AG04449 (cell line): ENCODE measurements around the gene CNRIP1.
"Not testable (repeated sequence)": the region's sequence is repeated elsewhere in the genome, so short reads cannot be mapped to it uniquely, and the experiment has no call there.

Experiments
- CTCF ChIA-PET: fragments of 350-600 bp; formaldehyde crosslinking; extraction: SDS; loops from one replicate; lab custom pipeline; 2021; ENCODE audit warnings: antibody characterized with exemption; lab: Yijun Ruan, JAX
- POLR2A ChIA-PET: fragments of 400-600, 350-600 bp; formaldehyde crosslinking; extraction: SDS; loops from one replicate; lab custom pipeline; 2020; ENCODE audit warnings: antibody characterized with exemption, inconsistent platforms; lab: Yijun Ruan, JAX
- DNase-seq: peaks from one replicate; pipeline ENCODE4 v3.0.0-alpha.2; 2010; ENCODE audit warnings: low read depth, low spot score
- H3K4me3 ChIP-seq: 2 replicates; pipeline ENCODE4 v1.5.1; 2011; ENCODE audit warnings: low read depth, mild to moderate bottlenecking, control low read depth, low read length
- TF ChIP-seq, protein P1 (sequence below): IDR thresholded peaks from one replicate; pipeline ENCODE4 v1.5.1; 2011; ENCODE audit warnings: mild to moderate bottlenecking, moderate library complexity, low read length, control low read depth, inconsistent platforms; ENCODE audit not compliant: insufficient read depth; ENCODE audit errors: missing control alignments

The CNRIP1 gene

DNA sequence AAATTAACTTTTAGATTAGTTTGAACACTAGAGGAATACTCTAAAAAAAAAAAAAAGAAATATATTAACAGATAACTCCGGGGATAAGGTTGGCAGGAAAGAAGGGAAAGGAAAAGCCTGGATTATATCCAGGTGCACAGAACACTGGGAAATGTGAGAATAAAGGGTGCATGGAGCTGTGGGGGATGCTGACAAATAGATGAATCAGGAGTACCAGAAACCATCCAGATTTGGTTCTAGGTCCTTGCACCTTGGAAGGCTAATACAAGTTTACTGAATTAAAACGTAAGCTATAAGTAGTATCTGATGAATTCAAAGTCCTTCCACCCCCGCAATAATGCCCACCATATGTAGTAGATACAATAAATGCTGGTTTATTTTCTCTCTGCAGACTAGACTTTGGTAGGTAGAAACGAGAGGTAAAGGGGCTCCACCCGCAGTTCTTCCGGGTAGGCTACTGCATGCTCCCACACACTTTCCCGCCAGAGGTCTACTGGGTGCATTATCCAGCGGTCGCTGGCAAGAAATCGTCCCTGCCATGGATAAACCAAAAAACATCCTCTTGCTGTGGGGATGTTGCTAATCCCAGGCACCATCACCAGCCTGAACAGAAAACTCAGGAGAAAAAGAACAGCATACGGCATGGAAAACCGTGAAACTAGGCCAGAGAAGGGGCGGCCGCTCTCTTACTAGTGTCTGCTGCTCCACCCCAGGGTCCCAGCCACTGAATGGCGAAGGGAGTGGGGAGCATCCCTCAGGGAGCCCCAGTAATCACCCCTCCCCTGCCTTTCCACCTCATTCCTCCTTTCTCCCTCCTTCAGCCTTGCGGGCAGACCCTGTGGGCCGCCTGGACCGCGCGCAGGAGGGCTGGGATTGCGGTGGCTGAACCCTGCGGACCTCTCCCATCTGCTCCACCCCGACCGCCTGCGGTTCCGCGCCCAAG is 1.5 kb downstream of the CNRIP1 start:
- peak overlapping the region; percentile 81 for H3K4me3 ChIP-seq
- POLR2A ChIA-PET = interaction anchor here (1.6 kb wide), 1 partner anchor 149 kb away, joined by 4 read pairs; the partner anchor contains the start of genes APLF and FBXO48
- TF ChIP-seq, protein P1, sequence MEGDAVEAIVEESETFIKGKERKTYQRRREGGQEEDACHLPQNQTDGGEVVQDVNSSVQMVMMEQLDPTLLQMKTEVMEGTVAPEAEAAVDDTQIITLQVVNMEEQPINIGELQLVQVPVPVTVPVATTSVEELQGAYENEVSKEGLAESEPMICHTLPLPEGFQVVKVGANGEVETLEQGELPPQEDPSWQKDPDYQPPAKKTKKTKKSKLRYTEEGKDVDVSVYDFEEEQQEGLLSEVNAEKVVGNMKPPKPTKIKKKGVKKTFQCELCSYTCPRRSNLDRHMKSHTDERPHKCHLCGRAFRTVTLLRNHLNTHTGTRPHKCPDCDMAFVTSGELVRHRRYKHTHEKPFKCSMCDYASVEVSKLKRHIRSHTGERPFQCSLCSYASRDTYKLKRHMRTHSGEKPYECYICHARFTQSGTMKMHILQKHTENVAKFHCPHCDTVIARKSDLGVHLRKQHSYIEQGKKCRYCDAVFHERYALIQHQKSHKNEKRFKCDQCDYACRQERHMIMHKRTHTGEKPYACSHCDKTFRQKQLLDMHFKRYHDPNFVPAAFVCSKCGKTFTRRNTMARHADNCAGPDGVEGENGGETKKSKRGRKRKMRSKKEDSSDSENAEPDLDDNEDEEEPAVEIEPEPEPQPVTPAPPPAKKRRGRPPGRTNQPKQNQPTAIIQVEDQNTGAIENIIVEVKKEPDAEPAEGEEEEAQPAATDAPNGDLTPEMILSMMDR = no peak
- CTCF ChIA-PET = interaction anchor here (0.7 to 2.5 kb wide), 6 partner anchors 9 to 123 kb away, joined by 3 to 12 read pairs (median 3); no protein-coding TSS in a partner anchor
- no peak for DNase-seq

DNA sequence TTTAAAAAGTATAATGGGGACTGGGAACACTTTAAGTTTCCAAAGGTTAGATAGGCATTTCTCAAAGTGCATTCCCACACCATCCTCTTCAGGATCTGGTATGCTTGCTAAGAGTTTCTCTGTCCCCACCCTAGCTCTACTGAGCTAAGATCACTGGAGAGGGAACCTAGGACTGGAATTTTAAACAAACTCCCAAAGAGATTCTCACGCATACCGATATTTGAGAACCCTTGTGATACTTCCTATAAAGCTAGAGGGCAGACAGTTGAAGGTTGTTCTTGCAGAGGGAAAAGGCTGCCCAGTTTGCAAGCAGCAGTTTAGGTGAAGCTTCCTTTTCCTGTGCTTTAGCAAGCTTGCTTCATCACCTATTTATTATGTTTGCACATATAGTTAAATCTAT is 3.6 kb downstream of the CNRIP1 start:
- POLR2A ChIA-PET = no interaction called here
- CTCF ChIA-PET = interaction anchor here (0.7 to 1.7 kb wide), 7 partner anchors 9 to 194 kb away, joined by 3 to 6 read pairs (median 3); partner anchors contain the start of genes APLF and FBXO48
- H3K4me3 ChIP-seq = no peak overlapping the region
- DNase-seq = no peak
- TF ChIP-seq, protein P1 = no peak

DNA sequence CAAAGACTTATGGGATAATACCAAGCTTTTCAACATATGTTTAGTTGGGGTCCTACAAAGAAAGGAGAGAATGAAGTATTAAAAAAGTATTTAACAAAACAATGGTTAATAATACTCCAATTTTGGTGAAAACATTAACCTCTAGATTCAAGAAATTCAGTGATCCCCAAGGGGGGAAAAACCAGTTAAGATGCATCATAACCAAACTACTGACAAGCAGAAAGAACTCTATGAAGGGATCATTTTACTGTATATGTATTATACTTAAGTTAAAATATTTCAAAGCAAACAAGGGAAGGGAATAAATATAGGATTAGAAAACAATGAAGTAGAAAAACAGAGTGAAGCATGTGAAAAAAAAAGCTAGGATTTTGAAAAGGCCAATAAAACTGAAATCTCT is 8.7 kb downstream of the CNRIP1 start:
- ChIA-PET CTCF (interaction anchor here (0.6 to 2.4 kb wide), 8 partner anchors 9 to 1908 kb away, joined by 3 to 11 read pairs (median 4); partner anchors contain the start of gene CNRIP1), POLR2A (interaction anchor here (0.7 kb wide), 1 partner anchor 710 kb away, joined by 3 read pairs; no protein-coding TSS in a partner anchor)
- no peak overlapping the region for H3K4me3 ChIP-seq
- DNase-seq = no peak
- TF ChIP-seq, protein P1 = no peak

DNA sequence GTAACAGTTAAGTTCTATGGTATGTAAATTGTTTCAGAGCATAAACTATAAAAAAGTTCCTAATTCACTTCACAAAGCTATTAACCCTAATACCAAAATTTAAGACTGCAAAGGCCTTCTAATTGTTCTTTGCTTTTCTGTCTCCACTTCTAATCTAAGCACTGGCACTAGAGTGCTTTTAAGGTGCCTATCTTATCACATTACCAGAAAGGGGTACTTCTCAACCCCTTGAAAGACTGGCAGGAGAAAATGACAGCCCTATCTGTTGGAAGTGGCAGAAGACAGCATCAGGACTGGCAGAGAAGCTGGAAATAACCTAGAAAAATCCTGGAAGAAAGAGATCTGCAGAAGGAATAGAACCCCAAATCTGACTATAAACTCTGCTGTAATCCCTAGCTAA is 10.3 kb downstream of the CNRIP1 start:
- CTCF ChIA-PET = interaction anchor here (0.9 to 2.4 kb wide), 9 partner anchors 9 to 188 kb away, joined by 3 to 11 read pairs (median 4); partner anchors contain the start of gene CNRIP1
- POLR2A ChIA-PET = no interaction called here

DNA sequence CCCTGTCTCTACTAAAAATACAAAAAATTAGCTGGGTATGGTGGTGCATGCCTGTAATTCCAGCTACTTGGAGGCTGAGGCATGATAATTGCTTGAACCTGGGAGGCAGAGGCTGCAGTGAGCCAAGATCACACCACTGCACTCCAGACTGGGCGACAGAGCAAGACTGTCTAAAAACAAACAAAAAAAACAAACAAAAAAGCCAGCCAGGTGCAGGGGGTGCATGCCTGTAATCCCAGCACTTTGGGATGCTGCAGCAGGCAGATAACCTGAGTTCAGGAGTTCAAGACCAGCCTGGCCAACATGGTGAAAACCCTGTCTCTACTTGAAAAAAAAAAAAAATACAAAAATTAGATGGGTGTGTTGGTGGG is 15.9 kb downstream of the CNRIP1 start:
- H3K4me3 ChIP-seq, POLR2A ChIA-PET, DNase-seq: not testable (repeated sequence)
- CTCF ChIA-PET = interaction anchor here (0.5 to 3.2 kb wide), 8 partner anchors 10 to 138 kb away, joined by 3 to 21 read pairs (median 3); no protein-coding TSS in a partner anchor

More for the DNA sequence above, 10.3 kb downstream of the CNRIP1 start:
- TF ChIP-seq, protein P1 = no peak
- no peak for DNase-seq
- no peak overlapping the region for H3K4me3 ChIP-seq

DNA sequence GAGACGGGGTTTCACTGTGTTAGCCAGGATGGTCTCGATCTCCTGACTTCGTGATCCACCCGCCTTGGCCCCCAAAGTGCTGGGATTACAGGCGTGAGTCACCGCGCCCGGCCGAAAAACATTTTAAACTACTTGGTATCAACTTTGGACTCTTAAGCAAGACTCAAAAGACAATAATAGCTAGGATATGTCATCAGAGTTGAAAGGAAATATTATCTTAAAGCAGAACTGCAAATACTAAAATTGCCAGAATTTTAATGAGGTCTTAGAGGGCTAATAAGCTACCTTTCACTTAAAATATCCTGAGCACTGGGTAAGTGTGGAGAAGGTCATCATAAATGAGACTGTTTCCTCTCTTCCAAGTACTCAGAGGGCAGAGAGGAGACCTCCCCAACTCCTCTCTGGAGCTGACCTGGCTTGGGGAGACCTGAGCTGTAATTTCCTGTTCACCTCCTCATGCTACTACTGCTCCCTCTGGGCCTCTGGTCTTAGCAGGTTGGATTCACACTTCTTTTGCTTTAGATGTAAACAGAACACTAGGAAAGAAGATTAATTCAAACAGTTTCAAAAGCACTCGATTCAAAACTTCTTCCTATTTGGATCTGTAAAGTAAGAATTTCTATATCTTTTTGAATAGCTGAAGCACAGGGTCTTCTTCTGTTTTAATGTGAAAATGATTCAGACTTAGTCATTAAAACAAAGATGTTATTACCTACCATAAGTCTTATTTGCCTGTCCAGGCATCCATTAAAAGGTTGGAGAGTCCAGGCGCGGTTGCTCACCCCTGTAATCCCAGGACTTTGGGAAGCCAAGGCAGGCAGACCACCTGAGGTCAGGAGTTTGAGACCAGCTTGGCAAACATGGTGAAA is 16.5 kb downstream of the CNRIP1 start:
- no peak overlapping the region for H3K4me3 ChIP-seq
- TF ChIP-seq, protein P1 = no peak
- ChIA-PET CTCF (interaction anchor here (0.5 to 3.2 kb wide), 10 partner anchors 10 to 138 kb away, joined by 3 to 21 read pairs (median 3); no protein-coding TSS in a partner anchor), POLR2A (no interaction called here)
- no peak for DNase-seq
